GM23338 (cell line): ENCODE results near the gene SLC35A4.

Source experiments
- EZH2 ChIP-seq: fragments of 200-600 bp; sonication (generic); IDR thresholded peaks from one replicate; pipeline ENCODE4 v1.8.0; 2017; ENCODE audit warnings: antibody characterized with exemption, mild to moderate bottlenecking, low read depth; ENCODE audit not compliant: unreplicated experiment
- EZH2phosphoT487 ChIP-seq: fragments of 200-600 bp; sonication (generic); IDR thresholded peaks from one replicate; pipeline ENCODE4 v1.8.1; 2018; ENCODE audit warnings: antibody characterized with exemption; ENCODE audit not compliant: unreplicated experiment
- JUNB ChIP-seq: IDR thresholded peaks from one replicate; pipeline ENCODE4 v1.6.1; 2016; ENCODE audit warnings: antibody characterized with exemption; ENCODE audit not compliant: unreplicated experiment
- POLR2AphosphoS5 ChIP-seq: IDR thresholded peaks from 2 replicates; pipeline ENCODE4 v1.6.1; 2016; ENCODE audit warnings: antibody characterized with exemption, low read depth
- ZNF114 ChIP-seq: fragments of 250-450 bp; sonication (Bioruptor Pico); IDR thresholded peaks from 2 replicates; pipeline ENCODE4 v1.5.0; 2020; ENCODE audit warnings: mild to moderate bottlenecking, moderate library complexity
- TF ChIP-seq, protein P1 (sequence below), 2 experiments: fragments of 200-600 bp in 1 of 2; sonication (generic) in 1 of 2; conservative IDR thresholded peaks; 2 replicates each; pipeline versions ENCODE4 v1.5.1 to v1.6.1; 2016 to 2017; ENCODE audit warnings: antibody characterized with exemption in 2 of 2, low read depth in 2 of 2, mild to moderate bottlenecking in 2 of 2, moderate library complexity in 1 of 2

DNA sequence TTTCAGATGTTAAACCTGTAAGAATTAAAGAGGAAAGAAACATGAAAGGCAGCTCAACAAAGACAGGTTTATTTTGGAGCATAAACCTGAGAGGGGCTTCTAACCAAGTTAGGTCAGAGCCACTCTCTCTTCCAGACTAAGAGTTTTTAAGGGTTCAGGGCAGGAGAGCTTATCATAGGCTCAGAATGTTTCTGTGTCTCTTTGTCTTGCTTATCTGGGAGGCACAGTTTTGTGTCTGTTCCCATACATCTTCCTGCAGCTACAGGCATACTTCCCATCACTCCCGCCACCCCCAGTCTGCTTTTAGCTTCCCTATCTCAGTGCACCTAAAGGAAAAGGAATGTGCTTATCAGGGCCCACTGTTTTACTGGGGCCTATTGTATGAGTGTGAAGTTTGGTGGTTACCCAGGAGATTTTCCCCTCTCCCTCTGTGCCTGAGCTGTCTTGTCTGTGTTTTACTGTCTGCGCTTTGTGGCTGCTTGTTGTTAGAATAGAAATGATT lies 46.4 kb downstream of the SLC35A4 start:
- no peak for TF ChIP-seq EZH2
- TF ChIP-seq, protein P1, sequence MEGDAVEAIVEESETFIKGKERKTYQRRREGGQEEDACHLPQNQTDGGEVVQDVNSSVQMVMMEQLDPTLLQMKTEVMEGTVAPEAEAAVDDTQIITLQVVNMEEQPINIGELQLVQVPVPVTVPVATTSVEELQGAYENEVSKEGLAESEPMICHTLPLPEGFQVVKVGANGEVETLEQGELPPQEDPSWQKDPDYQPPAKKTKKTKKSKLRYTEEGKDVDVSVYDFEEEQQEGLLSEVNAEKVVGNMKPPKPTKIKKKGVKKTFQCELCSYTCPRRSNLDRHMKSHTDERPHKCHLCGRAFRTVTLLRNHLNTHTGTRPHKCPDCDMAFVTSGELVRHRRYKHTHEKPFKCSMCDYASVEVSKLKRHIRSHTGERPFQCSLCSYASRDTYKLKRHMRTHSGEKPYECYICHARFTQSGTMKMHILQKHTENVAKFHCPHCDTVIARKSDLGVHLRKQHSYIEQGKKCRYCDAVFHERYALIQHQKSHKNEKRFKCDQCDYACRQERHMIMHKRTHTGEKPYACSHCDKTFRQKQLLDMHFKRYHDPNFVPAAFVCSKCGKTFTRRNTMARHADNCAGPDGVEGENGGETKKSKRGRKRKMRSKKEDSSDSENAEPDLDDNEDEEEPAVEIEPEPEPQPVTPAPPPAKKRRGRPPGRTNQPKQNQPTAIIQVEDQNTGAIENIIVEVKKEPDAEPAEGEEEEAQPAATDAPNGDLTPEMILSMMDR (conservative IDR thresholded peaks at IDR 0.05; ENCODE audit: low read depth in 2 of 2): no peak
- no peak for TF ChIP-seq POLR2AphosphoS5
- TF ChIP-seq EZH2phosphoT487: no peak
- TF ChIP-seq ZNF114 (CRISPR knock-in tag): no peak
- no peak for TF ChIP-seq JUNB
